ENCODE results near the gene SLFN5. TPM values are rescaled to one million over a fixed set of nuclear protein-coding genes. Genes with fewer than 3 reads are reported as not detected.
"Not testable (repeated sequence)": the region's sequence is repeated elsewhere in the genome, so short reads cannot be mapped to it uniquely, and the experiment has no call there.

The SLFN5 gene
- total RNA-seq, 1 donor from 2014 or later, result 18.2 TPM

- Mint-ChIP-seq H3K36me3 (ENCODE audit: low read depth, unreplicated experiment) (no peaks in the 10 kb centered on the region), H3K4me3 (ENCODE audit: unreplicated experiment) (no peak overlapping the region), H3K4me1 (ENCODE audit: unreplicated experiment) (peaks cover 10% of the 10 kb centered on the region), H3K27me3 (ENCODE audit: unreplicated experiment) (peaks cover 2% of the 10 kb centered on the region), H3K9me3 (ENCODE audit: unreplicated experiment) (no peaks in the 10 kb centered on the region), H3K27ac (ENCODE audit: unreplicated experiment) (no peak overlapping the region)
- TF ChIP-seq CTCF (IDR thresholded peaks at IDR 0.05; ENCODE audit: unreplicated experiment), result no peak
- DNase-seq (ENCODE audit: low spot score), result no peak
These were observed 20.4 kb upstream of the SLFN5 start for GRCh38 chr17:35222452-35222851.

GRCh38 chr17:35224436-35224835, 18.4 kb upstream of the SLFN5 start:
- Mint-ChIP-seq H3K36me3 (ENCODE audit: low read depth, unreplicated experiment) (no peaks in the 10 kb centered on the region), H3K9me3 (ENCODE audit: unreplicated experiment) (no peaks in the 10 kb centered on the region), H3K27ac (ENCODE audit: unreplicated experiment) (no peak overlapping the region), H3K4me3 (ENCODE audit: unreplicated experiment) (no peak overlapping the region), H3K27me3 (ENCODE audit: unreplicated experiment) (peaks cover 2% of the 10 kb centered on the region), H3K4me1 (ENCODE audit: unreplicated experiment) (no peaks in the 10 kb centered on the region)
- no peak for TF ChIP-seq CTCF (IDR thresholded peaks at IDR 0.05; ENCODE audit: unreplicated experiment)
- no peak for DNase-seq (ENCODE audit: low spot score)

- no peak overlapping the region for H3K4me3 Mint-ChIP-seq (ENCODE audit: unreplicated experiment)
- H3K27ac Mint-ChIP-seq (ENCODE audit: unreplicated experiment), result no peak overlapping the region
- no peaks in the 10 kb centered on the region for H3K9me3 Mint-ChIP-seq (ENCODE audit: unreplicated experiment)
- TF ChIP-seq CTCF (IDR thresholded peaks at IDR 0.05; ENCODE audit: unreplicated experiment), result no peak
- no peak for DNase-seq (ENCODE audit: low spot score)
- peaks cover 2% of the 10 kb centered on the region for H3K27me3 Mint-ChIP-seq (ENCODE audit: unreplicated experiment)
- H3K4me1 Mint-ChIP-seq (ENCODE audit: unreplicated experiment), result peaks cover 10% of the 10 kb centered on the region
- no peaks in the 10 kb centered on the region for H3K36me3 Mint-ChIP-seq (ENCODE audit: low read depth, unreplicated experiment)
These were observed 15.3 kb upstream of the SLFN5 start for GRCh38 chr17:35227546-35227945.

GRCh38 chr17:35229638-35230037, 13.2 kb upstream of the SLFN5 start:
- DNase-seq (ENCODE audit: low spot score), result no peak
- H3K4me1 Mint-ChIP-seq (ENCODE audit: unreplicated experiment), result peaks cover 10% of the 10 kb centered on the region
- H3K9me3 Mint-ChIP-seq (ENCODE audit: unreplicated experiment), result no peaks in the 10 kb centered on the region
- H3K27ac Mint-ChIP-seq (ENCODE audit: unreplicated experiment), result no peak overlapping the region
- no peaks in the 10 kb centered on the region for H3K36me3 Mint-ChIP-seq (ENCODE audit: low read depth, unreplicated experiment)
- TF ChIP-seq CTCF (IDR thresholded peaks at IDR 0.05; ENCODE audit: unreplicated experiment), result no peak
- H3K4me3 Mint-ChIP-seq (ENCODE audit: unreplicated experiment), result no peak overlapping the region
- no peaks in the 10 kb centered on the region for H3K27me3 Mint-ChIP-seq (ENCODE audit: unreplicated experiment)

GRCh38 chr17:35234315-35234714, 8.6 kb upstream of the SLFN5 start:
- not testable (repeated sequence) for H3K27me3 Mint-ChIP-seq (ENCODE audit: unreplicated experiment); H3K9me3 Mint-ChIP-seq (ENCODE audit: unreplicated experiment); H3K4me3 Mint-ChIP-seq (ENCODE audit: unreplicated experiment); H3K36me3 Mint-ChIP-seq (ENCODE audit: low read depth, unreplicated experiment); DNase-seq (ENCODE audit: low spot score); H3K4me1 Mint-ChIP-seq (ENCODE audit: unreplicated experiment); H3K27ac Mint-ChIP-seq (ENCODE audit: unreplicated experiment)

- DNase-seq (ENCODE audit: low spot score), result no peak
- no peak for TF ChIP-seq CTCF (IDR thresholded peaks at IDR 0.05; ENCODE audit: unreplicated experiment)
- Mint-ChIP-seq H3K27ac (ENCODE audit: unreplicated experiment) (no peak overlapping the region), H3K27me3 (ENCODE audit: unreplicated experiment) (peaks cover 4% of the 10 kb centered on the region), H3K4me3 (ENCODE audit: unreplicated experiment) (no peak overlapping the region), H3K36me3 (ENCODE audit: low read depth, unreplicated experiment) (no peaks in the 10 kb centered on the region), H3K9me3 (ENCODE audit: unreplicated experiment) (no peaks in the 10 kb centered on the region), H3K4me1 (ENCODE audit: unreplicated experiment) (peaks cover 7% of the 10 kb centered on the region)
These were observed 7.6 kb upstream of the SLFN5 start for GRCh38 chr17:35235289-35235688.
